ENCODE measurements around the gene PTGR2. TPM values are rescaled to one million over a fixed set of nuclear protein-coding genes. Genes with fewer than 3 reads are reported as not detected.

PTGR2 gene
- total RNA-seq, 2 donors from 2014 or later = 7.7 to 21.5 TPM

DNA sequence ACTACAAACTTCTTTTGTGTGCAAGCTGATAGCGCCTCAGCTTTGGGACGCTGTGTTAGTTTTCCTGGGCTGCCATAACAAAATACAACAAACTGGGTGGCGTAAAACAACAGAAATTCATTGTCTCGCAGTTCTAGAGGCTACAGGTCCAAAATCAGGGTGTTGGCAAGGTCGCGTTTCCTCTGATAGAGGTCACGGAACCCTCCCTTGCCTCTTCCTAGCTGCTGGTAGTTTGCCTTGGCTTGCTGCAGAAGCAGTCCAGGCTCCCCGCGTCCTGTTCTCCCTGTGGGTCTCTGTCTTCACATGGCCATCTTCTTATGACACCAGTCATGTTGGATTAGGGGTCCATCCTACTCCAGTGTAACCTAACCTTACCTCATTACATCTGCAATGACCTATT lies 32.8 kb upstream of the PTGR2 start:
- Histone ChIP-seq H3K27me3 (ENCODE audit: control insufficient read depth, insufficient read depth, low read length, poor library complexity, severe bottlenecking) (no peaks in the 10 kb centered on the region), H3K9ac (ENCODE audit: extremely low read depth, low read length, poor library complexity, severe bottlenecking) (no peak overlapping the region), H3K36me3 (ENCODE audit: control insufficient read depth, insufficient read depth, low read length) (no peaks in the 10 kb centered on the region), H3K27ac (ENCODE audit: low read depth, low read length) (no peak overlapping the region), H3K4me1 (ENCODE audit: control insufficient read depth, insufficient read depth, low read length) (no peaks in the 10 kb centered on the region), H3K9me3 (ENCODE audit: control insufficient read depth, low read length) (no peaks in the 10 kb centered on the region), H3K4me3 (ENCODE audit: low read length) (no peak overlapping the region)
- TF ChIP-seq, protein P1, sequence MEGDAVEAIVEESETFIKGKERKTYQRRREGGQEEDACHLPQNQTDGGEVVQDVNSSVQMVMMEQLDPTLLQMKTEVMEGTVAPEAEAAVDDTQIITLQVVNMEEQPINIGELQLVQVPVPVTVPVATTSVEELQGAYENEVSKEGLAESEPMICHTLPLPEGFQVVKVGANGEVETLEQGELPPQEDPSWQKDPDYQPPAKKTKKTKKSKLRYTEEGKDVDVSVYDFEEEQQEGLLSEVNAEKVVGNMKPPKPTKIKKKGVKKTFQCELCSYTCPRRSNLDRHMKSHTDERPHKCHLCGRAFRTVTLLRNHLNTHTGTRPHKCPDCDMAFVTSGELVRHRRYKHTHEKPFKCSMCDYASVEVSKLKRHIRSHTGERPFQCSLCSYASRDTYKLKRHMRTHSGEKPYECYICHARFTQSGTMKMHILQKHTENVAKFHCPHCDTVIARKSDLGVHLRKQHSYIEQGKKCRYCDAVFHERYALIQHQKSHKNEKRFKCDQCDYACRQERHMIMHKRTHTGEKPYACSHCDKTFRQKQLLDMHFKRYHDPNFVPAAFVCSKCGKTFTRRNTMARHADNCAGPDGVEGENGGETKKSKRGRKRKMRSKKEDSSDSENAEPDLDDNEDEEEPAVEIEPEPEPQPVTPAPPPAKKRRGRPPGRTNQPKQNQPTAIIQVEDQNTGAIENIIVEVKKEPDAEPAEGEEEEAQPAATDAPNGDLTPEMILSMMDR (conservative IDR thresholded peaks at IDR 0.05) = no peak
- Mint-ChIP-seq H3K36me3 (ENCODE audit: low read depth) (no peaks in the 10 kb centered on the region), H3K27ac (no peak overlapping the region), H3K9me3 (no peaks in the 10 kb centered on the region), H3K4me3 (no peak overlapping the region), H3K4me1 (no peaks in the 10 kb centered on the region), H3K27me3 (ENCODE audit: insufficient read depth) (no peaks in the 10 kb centered on the region)
- WGBS, 2 experiments (ENCODE audit: insufficient coverage in 1 of 2, insufficient read length in 1 of 2) = 89 to 94% methylated on average over 7 to 9 of the region's 9 CpGs
- DNase-seq = no peak

DNA sequence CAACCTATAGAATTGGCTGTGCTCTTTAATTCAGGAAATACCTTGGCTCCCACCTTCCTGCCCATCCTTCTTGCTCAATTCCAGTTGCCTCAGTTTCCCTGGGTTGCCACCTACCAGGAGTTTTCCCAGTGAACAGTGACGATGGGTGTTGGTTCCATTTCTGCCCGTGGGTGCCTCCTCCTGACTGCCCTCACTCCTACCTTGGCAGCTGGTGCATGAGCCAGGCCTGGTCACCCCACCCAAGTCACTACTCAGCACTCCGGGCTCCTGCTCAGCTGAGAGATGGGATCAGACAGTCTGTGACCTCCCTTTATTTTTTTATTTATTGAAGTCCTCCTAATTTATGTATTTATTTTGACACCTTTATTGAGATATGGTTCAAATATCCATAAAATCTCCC lies 31.0 kb upstream of the PTGR2 start:
- no peak for DNase-seq
- Histone ChIP-seq H3K36me3 (ENCODE audit: control insufficient read depth, insufficient read depth, low read length) (no peaks in the 10 kb centered on the region), H3K4me3 (ENCODE audit: low read length) (no peak overlapping the region), H3K9me3 (ENCODE audit: control insufficient read depth, low read length) (no peaks in the 10 kb centered on the region), H3K27ac (ENCODE audit: low read depth, low read length) (no peak overlapping the region), H3K9ac (ENCODE audit: extremely low read depth, low read length, poor library complexity, severe bottlenecking) (no peak overlapping the region), H3K4me1 (ENCODE audit: control insufficient read depth, insufficient read depth, low read length) (no peaks in the 10 kb centered on the region), H3K27me3 (ENCODE audit: control insufficient read depth, insufficient read depth, low read length, poor library complexity, severe bottlenecking) (no peaks in the 10 kb centered on the region)
- TF ChIP-seq, protein P1 (conservative IDR thresholded peaks at IDR 0.05) = no peak
- H3K9me3 Mint-ChIP-seq = no peaks in the 10 kb centered on the region
- no peaks in the 10 kb centered on the region for H3K36me3 Mint-ChIP-seq (ENCODE audit: low read depth)
- no peak overlapping the region for H3K27ac Mint-ChIP-seq
- H3K4me1 Mint-ChIP-seq = no peaks in the 10 kb centered on the region
- WGBS, 2 experiments (ENCODE audit: insufficient coverage in 1 of 2, insufficient read length in 1 of 2) = 79 to 88% methylated on average over 2 to 3 of the region's 3 CpGs
- H3K27me3 Mint-ChIP-seq (ENCODE audit: insufficient read depth) = no peaks in the 10 kb centered on the region
- no peak overlapping the region for H3K4me3 Mint-ChIP-seq

DNA sequence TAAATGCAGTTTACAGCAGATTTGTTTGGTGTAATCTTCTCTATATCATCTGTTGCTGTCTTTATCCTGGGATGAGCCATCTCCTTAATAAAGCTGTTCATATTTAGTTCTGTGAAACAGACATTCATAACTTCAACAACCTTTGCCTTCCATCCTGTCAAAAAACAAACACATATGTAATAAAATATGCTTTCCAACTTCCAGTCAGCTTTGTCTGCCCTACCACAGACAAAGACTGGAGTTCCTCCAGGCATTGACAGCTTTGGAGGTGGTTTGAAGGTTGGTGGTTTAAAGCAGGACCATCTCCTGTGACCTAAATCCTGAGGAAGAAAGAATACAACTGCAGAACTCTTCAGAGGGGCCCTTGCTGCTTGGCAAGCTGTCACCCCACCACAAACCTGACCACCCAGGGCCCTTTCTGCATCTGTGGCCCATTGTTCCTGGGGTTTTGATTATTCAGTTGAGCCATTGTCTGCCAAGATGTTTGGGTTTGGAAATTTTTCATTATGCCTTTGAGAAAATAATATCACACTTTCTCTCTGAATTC lies 28.2 kb upstream of the PTGR2 start:
- no peaks in the 10 kb centered on the region for H3K27me3 Mint-ChIP-seq (ENCODE audit: insufficient read depth)
- TF ChIP-seq, protein P1 (conservative IDR thresholded peaks at IDR 0.05) = no peak
- Histone ChIP-seq H3K4me3 (ENCODE audit: low read length) (no peak overlapping the region), H3K9me3 (ENCODE audit: control insufficient read depth, low read length) (no peaks in the 10 kb centered on the region), H3K36me3 (ENCODE audit: control insufficient read depth, insufficient read depth, low read length) (no peaks in the 10 kb centered on the region), H3K4me1 (ENCODE audit: control insufficient read depth, insufficient read depth, low read length) (no peaks in the 10 kb centered on the region), H3K27me3 (ENCODE audit: control insufficient read depth, insufficient read depth, low read length, poor library complexity, severe bottlenecking) (no peaks in the 10 kb centered on the region), H3K9ac (ENCODE audit: extremely low read depth, low read length, poor library complexity, severe bottlenecking) (no peak overlapping the region), H3K27ac (ENCODE audit: low read depth, low read length) (no peak overlapping the region)
- no peak overlapping the region for H3K27ac Mint-ChIP-seq
- no peak for DNase-seq
- H3K9me3 Mint-ChIP-seq = no peaks in the 10 kb centered on the region
- H3K4me3 Mint-ChIP-seq = no peak overlapping the region
- H3K36me3 Mint-ChIP-seq (ENCODE audit: low read depth) = no peaks in the 10 kb centered on the region
- no peaks in the 10 kb centered on the region for H3K4me1 Mint-ChIP-seq

Measured in endodermal cell (in vitro differentiated cells).